Activated CD8-positive, alpha-beta memory T cell treated with anti-CD3 and anti-CD28 coated beads, Interleukin-2, amount 10 ng/mL, durations not matched to agents 7 days and 5 days (primary cell): ENCODE results near the gene MCC. TPM values are rescaled to one million over a fixed set of nuclear protein-coding genes. Genes with fewer than 3 reads are reported as not detected.

Experiments
- ATAC-seq: fragments of 150-1000 bp; cut with Tn5 transposase; one replicate; pipeline ENCODE4 v1.10.0; 2021; ENCODE audit warnings: moderate library complexity
- CTCF ChIA-PET: fragments of 350-600 bp; sonication (Branson Sonifier 250); formaldehyde crosslinking; loops from one replicate; lab custom pipeline; 2021; ENCODE audit warnings: antibody characterized with exemption; lab: Charles Lee
- DNase-seq: peaks from one replicate; pipeline ENCODE4 v3.0.0-alpha.2; 2020
- H3K27ac Mint-ChIP-seq: one replicate; pipeline ENCODE4 v1.8.0; 2021; ENCODE audit warnings: mild to moderate bottlenecking, mixed read lengths
- H3K27me3 Mint-ChIP-seq: one replicate; pipeline ENCODE4 v1.8.0; 2021; ENCODE audit warnings: mixed read lengths
- H3K36me3 Mint-ChIP-seq: one replicate; pipeline ENCODE4 v1.8.0; 2021; ENCODE audit warnings: mild to moderate bottlenecking, mixed read lengths
- H3K4me1 Mint-ChIP-seq: one replicate; pipeline ENCODE4 v1.8.0; 2021; ENCODE audit warnings: mixed read lengths
- H3K4me3 Mint-ChIP-seq: one replicate; pipeline ENCODE4 v1.8.0; 2021; ENCODE audit warnings: mild to moderate bottlenecking, moderate library complexity, mixed read lengths
- H3K9me3 Mint-ChIP-seq: one replicate; pipeline ENCODE4 v1.8.0; 2022; ENCODE audit warnings: low read depth, mixed read lengths
- total RNA-seq, 2 experiments: library from RNA; stranded (reverse); gene quantifications; one replicate each; pipeline ENCODE4 v1.2.3, GENCODE V29; 2021

The MCC gene
- total RNA-seq, 2 experiments from 2014 or later: 7.4 to 7.5 TPM

DNA sequence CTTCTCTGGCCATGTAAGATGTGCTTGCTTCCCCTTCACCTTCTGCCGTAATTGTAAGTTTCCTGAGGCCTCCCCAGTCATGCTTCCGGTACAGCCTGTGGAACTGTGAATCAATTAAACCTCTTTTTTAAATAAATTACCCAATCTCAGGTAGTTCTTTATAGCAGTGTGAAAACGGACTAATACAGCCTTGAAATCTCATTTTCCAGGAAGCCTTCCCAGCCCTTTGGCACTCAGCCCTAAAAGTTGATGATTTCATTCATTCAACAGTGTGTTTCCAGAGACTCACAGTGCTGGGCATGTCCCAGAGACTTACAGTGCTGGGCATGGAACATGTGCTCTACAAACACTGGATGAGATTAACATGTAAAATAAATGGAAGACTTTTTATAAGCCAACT, 375.8 kb downstream of the MCC start:
- Mint-ChIP-seq H3K36me3 (no peaks in the 10 kb centered on the region), H3K27ac (no peak overlapping the region), H3K9me3 (no peaks in the 10 kb centered on the region), H3K27me3 (no peaks in the 10 kb centered on the region), H3K4me1 (no peaks in the 10 kb centered on the region), H3K4me3 (no peak overlapping the region)
- ATAC-seq (no peak), DNase-seq (no peak)
- CTCF ChIA-PET: no interaction called here

DNA sequence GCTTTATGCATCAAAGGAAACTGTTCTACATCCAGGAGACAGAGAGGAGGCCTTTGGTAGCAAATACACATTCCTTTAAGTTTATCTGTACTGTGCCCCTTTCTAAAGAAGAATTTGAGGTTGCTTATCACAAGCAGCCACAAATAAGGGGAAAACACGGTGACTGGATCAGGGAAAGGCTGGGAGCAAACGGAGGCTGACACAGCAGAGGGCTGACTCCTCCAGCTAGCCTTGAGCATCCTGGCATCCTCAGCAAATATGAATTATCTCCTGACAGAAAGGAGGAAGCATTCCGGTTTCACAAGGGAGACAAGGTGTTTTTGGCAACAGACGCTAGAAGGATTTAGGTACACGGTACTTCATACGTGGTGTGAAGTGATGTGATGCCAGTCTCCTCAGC, 378.1 kb downstream of the MCC start:
- H3K27me3 Mint-ChIP-seq: no peaks in the 10 kb centered on the region
- ATAC-seq (no peak), DNase-seq (no peak)
- H3K4me1 Mint-ChIP-seq: no peaks in the 10 kb centered on the region
- H3K9me3 Mint-ChIP-seq: no peaks in the 10 kb centered on the region
- CTCF ChIA-PET: no interaction called here
- H3K4me3 Mint-ChIP-seq: no peak overlapping the region
- no peaks in the 10 kb centered on the region for H3K36me3 Mint-ChIP-seq
- no peak overlapping the region for H3K27ac Mint-ChIP-seq

DNA sequence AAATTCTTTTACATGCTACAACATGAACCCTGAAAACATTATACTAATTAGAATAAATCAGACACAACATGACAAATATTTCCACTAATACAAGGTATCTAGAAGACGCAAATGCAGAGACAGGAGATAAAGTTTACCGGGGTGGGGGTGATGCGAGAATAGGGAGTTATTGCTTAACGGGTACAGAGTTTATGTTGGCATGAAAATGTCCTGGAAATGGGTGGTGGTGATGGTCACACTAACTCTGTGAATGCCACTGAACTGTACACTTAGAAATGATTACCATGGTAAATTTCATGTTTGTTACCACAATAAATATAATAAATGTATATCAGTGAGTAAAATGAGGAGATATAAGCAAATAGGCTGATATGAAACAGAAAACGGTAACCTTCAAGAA, 378.9 kb downstream of the MCC start:
- CTCF ChIA-PET: no interaction called here
- no peaks in the 10 kb centered on the region for H3K9me3 Mint-ChIP-seq
- ATAC-seq: no peak
- no peak overlapping the region for H3K27ac Mint-ChIP-seq
- no peak overlapping the region for H3K4me3 Mint-ChIP-seq
- no peaks in the 10 kb centered on the region for H3K4me1 Mint-ChIP-seq
- DNase-seq: no peak
- no peaks in the 10 kb centered on the region for H3K36me3 Mint-ChIP-seq
- H3K27me3 Mint-ChIP-seq: no peaks in the 10 kb centered on the region

DNA sequence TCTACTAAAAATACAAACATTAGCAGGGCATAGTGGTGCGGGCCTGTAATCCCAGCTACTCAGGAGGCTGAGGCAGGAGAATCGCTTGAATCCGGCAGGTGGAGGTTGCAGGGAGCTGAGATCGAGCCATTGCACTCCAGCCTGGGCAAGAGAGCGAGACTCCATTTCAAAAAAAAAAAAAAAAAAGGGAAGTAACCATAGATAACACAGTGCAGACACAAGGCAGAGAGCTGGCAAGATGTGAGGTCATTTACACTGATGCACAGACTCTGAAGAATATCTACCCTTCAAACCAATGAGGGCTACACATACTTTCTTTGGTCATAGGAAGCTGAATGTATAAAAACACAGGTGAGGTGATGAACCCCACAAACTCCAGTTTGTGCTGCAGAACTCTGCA, 379.8 kb downstream of the MCC start:
- ATAC-seq (no peak), DNase-seq (no peak)
- no peaks in the 10 kb centered on the region for H3K27me3 Mint-ChIP-seq
- H3K36me3 Mint-ChIP-seq: no peaks in the 10 kb centered on the region
- no peak overlapping the region for H3K4me3 Mint-ChIP-seq
- H3K9me3 Mint-ChIP-seq: no peaks in the 10 kb centered on the region
- H3K4me1 Mint-ChIP-seq: no peaks in the 10 kb centered on the region
- no peak overlapping the region for H3K27ac Mint-ChIP-seq
- CTCF ChIA-PET: no interaction called here

DNA sequence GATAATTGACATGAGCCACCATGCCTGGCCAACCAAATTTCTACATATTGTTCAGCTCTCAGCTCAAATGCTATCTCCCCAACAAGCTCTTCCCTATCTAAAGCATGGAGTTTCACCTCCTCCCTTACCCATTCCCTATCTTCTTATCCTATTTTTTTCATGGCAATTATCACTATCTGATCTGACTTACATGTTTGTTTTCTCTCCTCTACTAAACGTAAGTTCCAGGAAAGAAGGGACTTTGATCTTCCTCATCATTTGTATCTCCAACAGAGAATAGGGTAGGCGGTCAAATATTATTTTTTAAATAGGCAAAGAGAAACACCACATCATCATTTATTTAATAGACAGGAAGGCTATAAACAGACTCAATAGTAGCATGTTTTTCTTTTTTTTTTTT, 381.4 kb downstream of the MCC start:
- Mint-ChIP-seq H3K36me3 (no peaks in the 10 kb centered on the region), H3K4me3 (no peak overlapping the region), H3K9me3 (no peaks in the 10 kb centered on the region), H3K27me3 (no peaks in the 10 kb centered on the region), H3K27ac (no peak overlapping the region), H3K4me1 (no peaks in the 10 kb centered on the region)
- no peak for ATAC-seq
- no peak for DNase-seq
- CTCF ChIA-PET: no interaction called here

DNA sequence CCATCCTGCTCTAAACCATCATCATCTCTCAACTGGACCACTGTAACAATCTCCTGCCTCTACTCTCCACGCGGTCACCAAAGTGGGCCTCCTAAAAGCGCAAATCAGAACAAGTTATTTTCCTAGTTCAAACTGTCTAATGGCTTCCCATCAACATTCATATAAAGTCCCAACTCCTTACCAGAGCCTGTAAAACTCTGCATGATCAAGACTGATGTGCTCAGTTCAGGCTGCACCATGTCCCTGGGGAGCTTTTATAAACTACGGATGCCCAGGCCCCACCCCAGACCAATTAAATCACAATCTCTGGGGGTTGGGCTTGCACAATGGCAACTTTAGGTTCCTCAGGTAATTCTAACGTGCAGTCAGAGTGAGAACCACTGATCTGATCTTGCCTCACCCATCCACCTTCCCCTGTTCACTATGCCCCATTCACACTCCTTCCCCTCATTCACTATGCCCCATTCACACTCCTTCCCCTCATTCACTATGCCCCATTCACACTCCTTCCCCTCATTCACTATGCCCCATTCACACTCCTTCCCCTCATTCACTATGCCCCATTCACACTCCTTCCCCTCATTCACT, 382.5 kb downstream of the MCC start:
- Mint-ChIP-seq H3K27me3 (no peaks in the 10 kb centered on the region), H3K9me3 (no peaks in the 10 kb centered on the region), H3K4me1 (no peaks in the 10 kb centered on the region), H3K36me3 (no peaks in the 10 kb centered on the region), H3K27ac (no peak overlapping the region), H3K4me3 (no peak overlapping the region)
- CTCF ChIA-PET: no interaction called here
- DNase-seq (no peak), ATAC-seq (no peak)

DNA sequence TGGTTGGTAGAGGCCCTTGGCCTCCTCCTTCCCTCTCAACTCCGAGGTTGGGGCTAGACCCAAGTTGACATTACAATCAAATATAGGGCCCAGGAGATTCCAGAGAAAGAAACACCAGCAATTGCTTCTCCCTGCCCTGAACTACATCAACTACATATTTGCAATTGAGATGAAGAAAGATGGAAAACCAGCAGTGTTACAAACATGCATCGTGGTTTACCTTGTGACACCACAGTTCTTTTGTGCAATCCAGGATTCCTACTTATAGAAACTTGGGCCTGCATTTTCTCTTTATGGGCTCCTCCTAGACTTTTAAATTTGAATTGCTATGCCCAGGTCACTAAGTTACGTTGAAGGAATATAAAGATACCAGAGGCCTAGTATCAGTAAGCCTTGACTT, 384.9 kb downstream of the MCC start:
- DNase-seq: no peak
- H3K9me3 Mint-ChIP-seq: no peaks in the 10 kb centered on the region
- H3K4me3 Mint-ChIP-seq: no peak overlapping the region
- no peaks in the 10 kb centered on the region for H3K4me1 Mint-ChIP-seq
- H3K36me3 Mint-ChIP-seq: no peaks in the 10 kb centered on the region
- CTCF ChIA-PET: no interaction called here
- H3K27me3 Mint-ChIP-seq: no peaks in the 10 kb centered on the region
- H3K27ac Mint-ChIP-seq: no peak overlapping the region
- no peak for ATAC-seq

DNA sequence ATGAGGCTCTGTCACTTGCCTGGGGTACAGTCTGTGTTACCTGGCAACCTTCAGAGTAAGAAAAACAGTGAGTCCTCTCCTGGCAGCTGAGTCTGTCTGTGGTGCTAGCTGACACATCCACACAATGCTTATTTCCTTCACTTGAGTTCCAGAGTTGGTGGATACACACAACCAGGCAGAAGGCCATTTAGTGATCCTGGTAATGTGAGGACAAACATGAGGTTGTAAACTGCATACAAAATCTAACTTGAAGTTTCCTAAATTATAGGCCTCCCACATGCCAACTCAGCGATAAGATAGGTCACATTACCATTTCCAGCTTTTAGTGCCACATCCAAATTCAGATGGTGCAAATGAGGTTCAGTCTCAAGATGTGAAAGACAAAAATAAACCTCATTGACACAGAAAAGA, 386.1 kb downstream of the MCC start:
- Mint-ChIP-seq H3K4me1 (no peaks in the 10 kb centered on the region), H3K9me3 (no peaks in the 10 kb centered on the region), H3K27me3 (no peaks in the 10 kb centered on the region), H3K27ac (no peak overlapping the region), H3K36me3 (no peaks in the 10 kb centered on the region), H3K4me3 (no peak overlapping the region)
- DNase-seq (no peak), ATAC-seq (no peak)
- CTCF ChIA-PET: no interaction called here

DNA sequence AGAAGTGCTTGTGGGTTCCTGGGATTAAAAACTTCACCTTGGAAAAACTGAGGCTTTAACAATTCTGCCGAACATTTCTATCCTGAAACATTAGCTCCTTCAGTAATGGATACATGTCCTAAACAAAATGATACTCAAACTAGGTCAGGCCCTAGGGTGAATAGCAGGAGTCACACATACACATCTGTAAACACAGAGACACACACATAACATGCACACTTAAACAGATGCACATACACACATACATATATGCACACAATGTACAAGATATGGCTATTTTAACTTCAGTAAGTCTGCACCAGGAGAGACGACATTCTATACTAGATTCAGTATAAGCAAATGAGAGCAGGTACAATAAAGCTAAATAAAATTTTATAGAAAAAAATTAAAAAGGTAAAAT, 387.3 kb downstream of the MCC start:
- Mint-ChIP-seq H3K27me3 (no peaks in the 10 kb centered on the region), H3K4me1 (no peaks in the 10 kb centered on the region), H3K9me3 (no peaks in the 10 kb centered on the region), H3K27ac (no peak overlapping the region), H3K4me3 (no peak overlapping the region), H3K36me3 (no peaks in the 10 kb centered on the region)
- CTCF ChIA-PET: interaction anchor here (0.7 kb wide), 1 partner anchor 10 kb away, joined by 3 read pairs; no protein-coding TSS in a partner anchor
- ATAC-seq (no peak), DNase-seq (no peak)

DNA sequence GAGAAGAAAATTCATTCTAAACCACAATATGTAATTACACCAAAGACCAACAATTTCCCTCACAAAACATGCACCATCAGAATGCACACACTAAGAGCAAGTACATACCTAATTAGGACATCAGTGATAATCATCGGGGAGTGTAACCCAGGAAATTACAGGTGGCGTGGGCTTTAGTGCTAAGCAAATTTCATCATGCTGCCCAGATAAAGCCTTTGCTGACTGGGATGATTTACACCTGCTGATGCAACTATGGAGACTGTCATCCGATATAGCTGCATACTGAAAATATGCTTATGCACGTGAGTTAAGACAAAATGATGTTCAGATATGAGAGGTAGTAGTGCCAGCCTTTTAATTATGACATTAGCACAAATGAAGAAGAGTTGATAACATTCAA, 388.4 kb downstream of the MCC start:
- Mint-ChIP-seq H3K36me3 (no peaks in the 10 kb centered on the region), H3K27me3 (no peaks in the 10 kb centered on the region)
- CTCF ChIA-PET: interaction anchor here (0.6 to 0.7 kb wide), 2 partner anchors 23 to 237 kb away, joined by 3 to 4 read pairs; no protein-coding TSS in a partner anchor

DNA sequence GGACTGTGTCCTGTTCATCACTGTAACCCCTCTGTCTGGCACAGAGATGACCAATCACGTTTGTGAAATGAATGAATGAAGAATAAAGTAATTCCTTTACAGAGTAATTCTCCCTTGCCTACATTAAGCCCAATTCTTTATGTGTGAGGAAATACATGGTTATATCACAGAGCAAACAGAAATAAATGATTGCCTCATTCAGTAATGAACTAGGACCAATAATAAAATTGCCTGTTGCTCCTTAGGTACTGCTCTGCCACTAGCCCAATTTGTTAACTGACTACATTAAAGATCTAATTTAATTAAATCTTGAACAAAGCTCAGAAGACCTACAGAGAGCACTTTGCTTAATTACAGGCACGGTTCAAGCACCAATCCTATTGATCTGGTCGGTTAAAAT, 389.9 kb downstream of the MCC start:
- Mint-ChIP-seq H3K4me3 (no peak overlapping the region), H3K4me1 (no peaks in the 10 kb centered on the region), H3K27me3 (no peaks in the 10 kb centered on the region), H3K36me3 (no peaks in the 10 kb centered on the region), H3K9me3 (no peaks in the 10 kb centered on the region), H3K27ac (no peak overlapping the region)
- DNase-seq: no peak
- ATAC-seq: no peak
- CTCF ChIA-PET: no interaction called here

More for the DNA sequence above, 388.4 kb downstream of the MCC start:
- no peak overlapping the region for H3K4me3 Mint-ChIP-seq
- no peaks in the 10 kb centered on the region for H3K9me3 Mint-ChIP-seq
- no peaks in the 10 kb centered on the region for H3K4me1 Mint-ChIP-seq
- DNase-seq (no peak), ATAC-seq (no peak)
- H3K27ac Mint-ChIP-seq: no peak overlapping the region

DNA sequence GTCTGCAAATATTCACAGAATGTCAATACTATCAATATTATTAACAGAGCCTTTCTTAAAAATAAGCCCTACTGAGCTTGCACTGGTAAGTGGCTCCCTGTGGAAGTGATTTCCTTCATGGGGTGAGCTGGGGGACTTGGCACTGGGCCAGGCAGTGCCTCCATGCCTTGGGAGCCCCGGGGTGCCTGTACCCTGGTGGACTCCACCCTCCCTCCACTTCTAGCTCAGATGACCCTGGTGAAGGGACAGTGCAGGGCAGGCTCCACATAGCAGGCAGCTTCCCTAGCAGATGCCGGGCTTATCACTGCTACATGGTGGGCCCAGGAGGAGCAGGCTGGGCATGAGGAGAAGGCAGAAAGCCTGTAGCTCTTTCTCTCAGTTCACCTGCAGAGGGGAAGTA, 392.4 kb downstream of the MCC start:
- no peaks in the 10 kb centered on the region for H3K27me3 Mint-ChIP-seq
- DNase-seq: no peak
- no peak overlapping the region for H3K4me3 Mint-ChIP-seq
- no peaks in the 10 kb centered on the region for H3K36me3 Mint-ChIP-seq
- H3K4me1 Mint-ChIP-seq: no peaks in the 10 kb centered on the region
- ATAC-seq: no peak
- H3K27ac Mint-ChIP-seq: no peak overlapping the region
- no peaks in the 10 kb centered on the region for H3K9me3 Mint-ChIP-seq
- CTCF ChIA-PET: interaction anchor here (1.2 kb wide), 1 partner anchor 20 kb away, joined by 4 read pairs; no protein-coding TSS in a partner anchor

DNA sequence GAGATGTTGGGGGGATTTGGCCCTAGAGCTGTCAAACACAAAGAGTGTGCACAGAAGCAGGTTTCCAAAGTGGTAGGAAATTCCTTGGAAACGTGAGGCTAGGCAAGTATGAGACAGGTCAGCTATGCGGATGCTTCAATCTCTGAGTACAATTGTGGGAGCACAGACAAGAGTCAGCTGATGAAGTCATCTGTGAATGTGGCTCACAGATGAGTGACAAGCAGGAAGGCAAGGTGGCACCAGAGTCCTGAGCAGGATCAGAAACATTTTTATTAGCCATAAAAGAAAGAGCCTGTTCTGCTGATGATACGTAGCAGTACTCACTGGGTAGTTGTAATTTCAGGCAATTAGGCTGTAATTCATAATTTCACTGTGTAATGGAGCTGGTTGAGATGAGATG, 394.7 kb downstream of the MCC start:
- H3K9me3 Mint-ChIP-seq: no peaks in the 10 kb centered on the region
- peaks cover 4% of the 10 kb centered on the region for H3K4me1 Mint-ChIP-seq
- DNase-seq: no peak
- H3K27ac Mint-ChIP-seq: no peak overlapping the region
- CTCF ChIA-PET: no interaction called here
- no peak for ATAC-seq
- H3K4me3 Mint-ChIP-seq: no peak overlapping the region
- H3K27me3 Mint-ChIP-seq: no peaks in the 10 kb centered on the region
- H3K36me3 Mint-ChIP-seq: no peaks in the 10 kb centered on the region

DNA sequence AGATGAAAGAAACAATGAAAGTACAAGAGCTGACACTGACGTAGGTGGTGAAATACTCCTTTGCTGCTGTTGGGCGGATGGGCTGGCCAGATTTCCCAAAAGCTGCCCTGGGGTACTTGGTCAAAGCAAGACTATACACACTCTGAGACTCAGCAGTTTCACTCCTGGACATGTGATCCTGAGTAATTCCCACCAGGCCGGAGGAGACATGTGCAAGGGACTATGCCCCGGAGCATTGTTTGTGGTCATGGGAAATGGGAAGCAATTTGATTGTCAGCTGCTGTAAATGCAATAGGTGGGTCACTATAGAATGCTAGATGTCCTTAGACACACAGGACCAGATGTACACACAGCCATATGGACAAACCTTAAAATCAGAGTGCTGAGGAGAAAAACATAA, 395.6 kb downstream of the MCC start:
- no peak overlapping the region for H3K27ac Mint-ChIP-seq
- no peaks in the 10 kb centered on the region for H3K9me3 Mint-ChIP-seq
- no peaks in the 10 kb centered on the region for H3K27me3 Mint-ChIP-seq
- peaks cover 4% of the 10 kb centered on the region for H3K4me1 Mint-ChIP-seq
- CTCF ChIA-PET: no interaction called here
- no peaks in the 10 kb centered on the region for H3K36me3 Mint-ChIP-seq
- no peak overlapping the region for H3K4me3 Mint-ChIP-seq
- ATAC-seq (no peak), DNase-seq (no peak)

DNA sequence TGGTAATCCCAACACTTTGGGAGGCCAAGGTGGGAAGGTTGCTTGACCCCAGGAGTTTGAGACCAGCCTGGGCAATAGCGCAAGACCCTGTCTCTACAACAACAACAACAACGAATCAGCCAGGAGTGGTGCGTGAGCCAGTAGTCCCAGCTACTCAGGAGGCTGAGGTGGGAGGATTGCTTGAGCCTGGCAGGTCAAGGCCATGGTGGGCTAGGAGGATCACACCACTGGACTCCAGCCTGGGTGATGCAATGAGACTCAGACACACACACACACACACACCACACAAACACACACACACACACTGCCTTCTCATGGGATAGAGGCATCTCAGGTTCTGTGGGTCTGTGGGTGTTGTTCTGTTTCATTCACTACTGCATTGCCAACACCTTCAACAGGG, 396.6 kb downstream of the MCC start:
- no peak overlapping the region for H3K27ac Mint-ChIP-seq
- H3K4me1 Mint-ChIP-seq: peaks cover 4% of the 10 kb centered on the region
- CTCF ChIA-PET: no interaction called here
- no peak for DNase-seq
- H3K27me3 Mint-ChIP-seq: no peaks in the 10 kb centered on the region
- ATAC-seq: no peak
- no peak overlapping the region for H3K4me3 Mint-ChIP-seq
- H3K36me3 Mint-ChIP-seq: no peaks in the 10 kb centered on the region
- H3K9me3 Mint-ChIP-seq: no peaks in the 10 kb centered on the region
